Muscle layer of duodenum (tissue), 2 donors: Measurements from ENCODE around the gene TBX4.
A peak's percentile ranks its signal among the peaks of the same experiment; 100 is the strongest.

Experiments used
- H3K27ac ChIP-seq: one replicate; pipeline ENCODE4 v1.7.0; 2013; ENCODE audit warnings: mild to moderate bottlenecking, low read length
- H3K27me3 ChIP-seq: one replicate; pipeline ENCODE4 v1.7.0; 2013; ENCODE audit warnings: low read depth, mild to moderate bottlenecking, control low read depth, low read length
- H3K36me3 ChIP-seq, 2 donors: one replicate each; pipeline ENCODE4 v1.7.0; 2013; ENCODE audit warnings: low read length in 2 of 2, control low read depth in 1 of 2, mild to moderate bottlenecking in 1 of 2; ENCODE audit not compliant: insufficient read depth in 2 of 2, control insufficient read depth in 1 of 2
- H3K4me1 ChIP-seq, 2 donors: one replicate each; pipeline ENCODE4 v1.7.0; 2013; ENCODE audit warnings: low read length in 2 of 2, mild to moderate bottlenecking in 2 of 2, control low read depth in 1 of 2, moderate library complexity in 1 of 2; ENCODE audit not compliant: insufficient read depth in 2 of 2, control insufficient read depth in 1 of 2
- H3K4me3 ChIP-seq, 2 donors: one replicate each; pipeline ENCODE4 v1.7.0; 2013; ENCODE audit warnings: low read length in 2 of 2, low read depth in 1 of 2, mild to moderate bottlenecking in 1 of 2
- H3K9me3 ChIP-seq, 2 donors: one replicate each; pipeline ENCODE4 v1.7.0; 2013; ENCODE audit warnings: low read length in 2 of 2, control low read depth in 1 of 2, mild to moderate bottlenecking in 1 of 2; ENCODE audit not compliant: control insufficient read depth in 1 of 2
- donor health status: healthy.

The TBX4 gene

GRCh38 chr17:61408151-61409041, 43.8 kb upstream of the TBX4 start:
- peaks cover 0 to 47% of the 10 kb centered on the region in 2 donors for H3K4me1 ChIP-seq
- no peaks in the 10 kb centered on the region for H3K36me3 ChIP-seq
- peak overlapping the region in 1 of 2 donors; percentile 69 for H3K4me3 ChIP-seq
- peaks cover 50% of the 10 kb centered on the region for H3K27me3 ChIP-seq
- no peak overlapping the region for H3K27ac ChIP-seq
- H3K9me3 ChIP-seq, result no peaks in the 10 kb centered on the region

GRCh38 chr17:61409301-61410112, 42.7 kb upstream of the TBX4 start:
- peak overlapping the region; percentile 21 to 79 for H3K4me3 ChIP-seq
- H3K9me3 ChIP-seq, result no peaks in the 10 kb centered on the region
- H3K4me1 ChIP-seq, result peaks cover 0 to 38% of the 10 kb centered on the region in 2 donors
- H3K27ac ChIP-seq, result peak overlapping the region; percentile 23
- no peaks in the 10 kb centered on the region for H3K36me3 ChIP-seq
- H3K27me3 ChIP-seq, result peaks cover 41% of the 10 kb centered on the region

GRCh38 chr17:61410141-61411010, 41.8 kb upstream of the TBX4 start:
- Histone ChIP-seq H3K4me3 (peak overlapping the region; percentile 44 to 79), H3K9me3 (no peaks in the 10 kb centered on the region), H3K4me1 (peaks cover 0 to 37% of the 10 kb centered on the region in 2 donors), H3K36me3 (no peaks in the 10 kb centered on the region), H3K27me3 (peaks cover 38% of the 10 kb centered on the region), H3K27ac (peak overlapping the region; percentile 23)

- H3K36me3 ChIP-seq, result no peaks in the 10 kb centered on the region
- H3K9me3 ChIP-seq, result no peaks in the 10 kb centered on the region
- H3K27ac ChIP-seq, result no peak overlapping the region
- H3K4me1 ChIP-seq, result peaks cover 0 to 37% of the 10 kb centered on the region in 2 donors
- H3K4me3 ChIP-seq, result peak overlapping the region in 1 of 2 donors; percentile 79
- H3K27me3 ChIP-seq, result peaks cover 38% of the 10 kb centered on the region
Measured at GRCh38 chr17:61411011-61411260, 41.3 kb upstream of the TBX4 start.

GRCh38 chr17:61411261-61412142, 40.7 kb upstream of the TBX4 start:
- Histone ChIP-seq H3K36me3 (no peaks in the 10 kb centered on the region), H3K27me3 (peaks cover 32% of the 10 kb centered on the region), H3K27ac (peak overlapping the region; percentile 45), H3K4me3 (peak overlapping the region; percentile 57 to 79), H3K9me3 (no peaks in the 10 kb centered on the region), H3K4me1 (peaks cover 0 to 37% of the 10 kb centered on the region in 2 donors)

- H3K9me3 ChIP-seq, result no peaks in the 10 kb centered on the region
- peaks cover 0 to 41% of the 10 kb centered on the region in 2 donors for H3K4me1 ChIP-seq
- peak overlapping the region; percentile 45 for H3K27ac ChIP-seq
- H3K27me3 ChIP-seq, result peaks cover 24% of the 10 kb centered on the region
- peak overlapping the region; percentile 57 to 79 for H3K4me3 ChIP-seq
- H3K36me3 ChIP-seq, result no peaks in the 10 kb centered on the region
Measured at GRCh38 chr17:61412143-61412859, 39.9 kb upstream of the TBX4 start.

GRCh38 chr17:61412860-61413660, 39.2 kb upstream of the TBX4 start:
- H3K4me1 ChIP-seq, result peaks cover 0 to 42% of the 10 kb centered on the region in 2 donors

GRCh38 chr17:61413661-61414126, 38.5 kb upstream of the TBX4 start:
- Histone ChIP-seq H3K4me3 (peak overlapping the region; percentile 57 to 79), H3K4me1 (peaks cover 0 to 40% of the 10 kb centered on the region in 2 donors), H3K9me3 (no peaks in the 10 kb centered on the region), H3K27me3 (peaks cover 10% of the 10 kb centered on the region), H3K27ac (no peak overlapping the region), H3K36me3 (no peaks in the 10 kb centered on the region)

More at GRCh38 chr17:61412860-61413660, 39.2 kb upstream of the TBX4 start:
- Histone ChIP-seq H3K4me3 (peak overlapping the region; percentile 57 to 79), H3K9me3 (no peaks in the 10 kb centered on the region), H3K27ac (no peak overlapping the region), H3K36me3 (no peaks in the 10 kb centered on the region), H3K27me3 (peaks cover 16% of the 10 kb centered on the region)

GRCh38 chr17:61414141-61414935, 37.9 kb upstream of the TBX4 start:
- Histone ChIP-seq H3K4me3 (no peak overlapping the region), H3K9me3 (no peaks in the 10 kb centered on the region), H3K4me1 (peaks cover 0 to 35% of the 10 kb centered on the region in 2 donors), H3K36me3 (no peaks in the 10 kb centered on the region), H3K27me3 (peaks cover 9% of the 10 kb centered on the region), H3K27ac (no peak overlapping the region)
